Common myeloid progenitor, CD34-positive (primary cell): ENCODE measurements around the gene HDAC9.

Experiments
- CTCF ChIA-PET: fragments of 350-600 bp; sonication (Branson Sonifier 250); formaldehyde crosslinking; loops from one replicate; lab custom pipeline; 2021; ENCODE audit warnings: antibody characterized with exemption; lab: Charles Lee
- POLR2A ChIA-PET: fragments of 350-600 bp; sonication (Branson Sonifier 250); formaldehyde crosslinking; loops from one replicate; lab custom pipeline; 2021; ENCODE audit warnings: antibody characterized with exemption; lab: Charles Lee
- DNase-seq, 3 donors: peaks; one replicate each; pipeline versions ENCODE4 v3.0.0 to v3.0.0-alpha.2; 2013
- H3K27ac ChIP-seq, 2 experiments: 1 replicate in 1 of 2; 2 replicates in 1 of 2; pipeline ENCODE4 v1.7.0; 2013; ENCODE audit warnings: inconsistent platforms in 2 of 2, low read length in 2 of 2, mild to moderate bottlenecking in 2 of 2, low read depth in 1 of 2, moderate library complexity in 1 of 2; ENCODE audit not compliant: severe bottlenecking in 2 of 2, insufficient read depth in 1 of 2, poor library complexity in 1 of 2
- H3K27me3 ChIP-seq, 5 experiments: replicated peaks in 2 of 5; 1 replicate in 3 of 5; 2 replicates in 2 of 5; pipeline versions ENCODE4 v1.6.1 to v1.7.0; 2013; ENCODE audit warnings: low read length in 4 of 5, mild to moderate bottlenecking in 2 of 5, moderate library complexity in 2 of 5, inconsistent platforms in 1 of 5; ENCODE audit not compliant: insufficient read depth in 5 of 5, control insufficient read depth in 4 of 5
- H3K36me3 ChIP-seq, 4 experiments: 1 replicate in 2 of 4; 2 replicates in 2 of 4; pipeline versions ENCODE4 v1.6.1 to v1.7.0; 2013; ENCODE audit warnings: low read length in 3 of 4, control low read depth in 1 of 4, mild to moderate bottlenecking in 1 of 4; ENCODE audit not compliant: control insufficient read depth in 4 of 4, insufficient read depth in 4 of 4
- H3K4me1 ChIP-seq, 4 experiments: 1 replicate in 3 of 4; 2 replicates in 1 of 4; pipeline versions ENCODE4 v1.6.1 to v1.7.1; 2013; ENCODE audit warnings: low read length in 3 of 4, mild to moderate bottlenecking in 3 of 4, control low read depth in 1 of 4, inconsistent platforms in 1 of 4, moderate library complexity in 1 of 4; ENCODE audit not compliant: control insufficient read depth in 4 of 4, insufficient read depth in 4 of 4; ENCODE audit errors: control extremely low read depth in 1 of 4
- H3K4me3 ChIP-seq, 7 experiments: 1 replicate in 4 of 7; 2 replicates in 3 of 7; pipeline versions ENCODE4 v1.5.1 to v1.7.0; 2013; ENCODE audit warnings: mild to moderate bottlenecking in 7 of 7, low read length in 6 of 7, moderate library complexity in 6 of 7, inconsistent platforms in 2 of 7, low read depth in 2 of 7, control low read depth in 1 of 7; ENCODE audit not compliant: insufficient read depth in 4 of 7, control insufficient read depth in 1 of 7; ENCODE audit errors: extremely low read depth in 1 of 7
- H3K9me3 ChIP-seq, 5 experiments: 1 replicate in 4 of 5; 2 replicates in 1 of 5; pipeline versions ENCODE4 v1.6.1 to v1.7.1; 2013; ENCODE audit warnings: low read length in 4 of 5, mild to moderate bottlenecking in 2 of 5, inconsistent platforms in 1 of 5, low read depth in 1 of 5, moderate library complexity in 1 of 5; ENCODE audit not compliant: control insufficient read depth in 4 of 5, insufficient read depth in 2 of 5; ENCODE audit errors: control extremely low read depth in 1 of 5
- WGBS: methylation state at CpG from one replicate; pipeline ENCODE4 v1.1.5; 2013; ENCODE audit not compliant: insufficient coverage; 5-methylcytosine and 5-hydroxymethylcytosine counted together

HDAC9 gene

DNA sequence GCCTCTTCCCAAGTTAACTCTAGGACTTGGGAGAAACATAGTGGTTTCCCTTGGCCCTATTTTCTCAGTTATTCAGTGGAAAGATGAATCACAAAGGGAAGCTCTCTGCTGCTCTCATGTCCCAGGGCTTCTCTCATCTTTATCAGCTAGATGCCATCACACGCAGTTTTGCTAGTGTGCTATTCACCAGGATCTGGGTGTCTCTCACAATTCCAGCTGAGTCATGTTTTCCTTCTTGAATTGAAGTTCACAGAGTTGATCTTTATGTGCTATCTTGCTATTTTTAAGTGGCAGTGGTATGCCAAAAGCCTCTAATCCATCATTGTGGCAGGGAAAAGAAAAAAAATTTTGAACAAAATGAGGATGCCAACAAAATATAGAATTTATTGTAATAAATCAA is 520.6 kb downstream of the HDAC9 start:
- Histone ChIP-seq H3K27ac (no peak overlapping the region), H3K36me3 (no peaks in the 10 kb centered on the region), H3K4me3 (no peak overlapping the region), H3K4me1 (no peaks in the 10 kb centered on the region), H3K9me3 (peaks cover 0 to 6% (median 0%) of the 10 kb centered on the region in 5 experiments), H3K27me3 (no peaks in the 10 kb centered on the region)
- ChIA-PET POLR2A (no interaction called here), CTCF (interaction anchor here (0.5 kb wide), 1 partner anchor 157 kb away, joined by 3 read pairs; no protein-coding TSS in a partner anchor)
- WGBS, result 83% methylated on average over 1 of the region's 1 CpG
- DNase-seq, result no peak

DNA sequence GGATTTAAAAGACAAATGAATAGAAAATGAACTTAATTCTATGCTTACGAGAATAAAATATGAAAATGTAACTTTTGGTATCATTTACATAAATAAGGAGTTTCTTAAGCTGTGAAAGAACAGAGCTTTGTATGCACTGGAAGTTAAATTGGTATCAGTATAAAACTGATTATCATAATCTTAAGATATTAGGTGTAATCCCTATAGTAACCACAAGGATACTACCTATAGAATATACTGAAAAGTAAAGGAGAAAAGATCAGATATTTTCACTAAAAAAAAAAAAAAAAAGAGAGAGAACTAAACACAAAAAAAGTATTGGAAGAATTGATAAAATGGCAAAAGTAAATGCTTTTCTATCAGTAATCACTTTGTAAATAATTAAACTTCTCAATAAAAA is 521.8 kb downstream of the HDAC9 start:
- no peaks in the 10 kb centered on the region for H3K36me3 ChIP-seq
- H3K9me3 ChIP-seq, result peaks cover 0 to 6% (median 0%) of the 10 kb centered on the region in 5 experiments
- H3K4me1 ChIP-seq, result no peaks in the 10 kb centered on the region
- no peak for DNase-seq
- no CpG with 5 or more reads among the region's 1 CpG for WGBS
- no peaks in the 10 kb centered on the region for H3K27me3 ChIP-seq
- no peak overlapping the region for H3K27ac ChIP-seq
- POLR2A ChIA-PET, result no interaction called here
- H3K4me3 ChIP-seq, result no peak overlapping the region
- CTCF ChIA-PET, result no interaction called here

DNA sequence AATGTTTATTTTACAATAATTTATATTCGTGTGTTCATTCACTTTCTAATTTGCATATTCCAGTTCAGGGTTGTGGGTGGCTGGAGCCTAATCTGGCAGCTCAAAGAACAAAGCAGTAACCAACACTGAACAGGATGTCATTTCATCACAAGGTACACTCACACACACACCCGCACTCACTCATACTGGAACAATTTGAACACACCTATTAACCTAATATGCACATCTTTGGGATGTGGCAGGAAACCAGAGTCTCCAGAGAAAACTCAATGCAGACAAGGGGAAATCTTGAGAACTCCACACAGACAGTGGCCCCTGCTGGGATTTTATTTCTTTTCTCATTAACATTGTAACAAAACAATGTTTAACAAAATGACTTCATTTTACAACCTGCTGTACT is 524.5 kb downstream of the HDAC9 start:
- POLR2A ChIA-PET, result no interaction called here
- no peak overlapping the region for H3K27ac ChIP-seq
- no peaks in the 10 kb centered on the region for H3K36me3 ChIP-seq
- no peaks in the 10 kb centered on the region for H3K27me3 ChIP-seq
- H3K4me3 ChIP-seq, result no peak overlapping the region
- DNase-seq, result no peak
- CTCF ChIA-PET, result no interaction called here
- WGBS, result no CpG with 5 or more reads among the region's 2 CpGs
- peaks cover 0 to 6% (median 0%) of the 10 kb centered on the region in 5 experiments for H3K9me3 ChIP-seq
- no peaks in the 10 kb centered on the region for H3K4me1 ChIP-seq

DNA sequence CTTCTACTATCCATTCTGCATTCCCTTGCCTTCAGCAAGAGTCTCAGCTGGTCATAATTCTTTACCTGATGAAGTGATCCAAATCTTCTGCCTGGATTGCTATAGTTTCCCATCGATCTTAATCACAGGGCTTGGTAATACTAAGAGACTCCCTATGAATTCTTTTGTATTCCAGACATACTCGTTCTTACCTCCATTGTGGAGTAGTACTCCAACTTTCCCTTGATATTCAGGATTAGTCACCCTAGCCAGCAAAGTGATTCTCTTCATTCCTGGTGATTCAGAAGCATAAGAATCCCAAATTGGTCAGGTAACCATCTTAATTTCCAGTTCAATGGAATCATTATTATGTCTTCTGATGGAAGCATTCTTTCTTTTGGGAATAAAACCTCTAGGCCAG is 525.2 kb downstream of the HDAC9 start:
- Histone ChIP-seq H3K27me3 (no peaks in the 10 kb centered on the region), H3K9me3 (peaks cover 0 to 6% (median 0%) of the 10 kb centered on the region in 5 experiments), H3K4me1 (no peaks in the 10 kb centered on the region), H3K27ac (no peak overlapping the region), H3K4me3 (no peak overlapping the region), H3K36me3 (no peaks in the 10 kb centered on the region)
- 100% methylated on average over 2 of the region's 2 CpGs for WGBS
- no peak for DNase-seq
- CTCF ChIA-PET, result no interaction called here
- POLR2A ChIA-PET, result no interaction called here

DNA sequence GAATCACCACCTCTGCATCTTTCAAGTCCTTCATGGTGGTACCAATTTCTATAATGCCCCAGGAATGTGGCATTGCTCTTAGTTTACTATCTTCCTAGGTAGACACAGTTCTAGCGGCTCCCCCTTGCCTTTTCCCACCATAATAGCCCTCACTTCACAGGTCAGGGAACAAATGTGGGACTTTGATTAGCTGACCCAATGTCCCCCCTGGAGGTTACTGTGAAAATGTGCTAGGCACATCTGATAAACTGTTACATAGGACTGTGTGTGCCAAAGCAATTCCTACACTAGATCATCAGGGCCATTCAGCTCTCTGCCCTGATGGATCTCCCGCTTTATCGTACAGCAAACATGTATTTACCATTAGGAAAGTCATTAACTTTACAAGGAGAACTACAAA is 527.9 kb downstream of the HDAC9 start:
- H3K4me1 ChIP-seq, result no peaks in the 10 kb centered on the region
- H3K9me3 ChIP-seq, result no peaks in the 10 kb centered on the region
- H3K27me3 ChIP-seq, result no peaks in the 10 kb centered on the region
- H3K4me3 ChIP-seq, result no peak overlapping the region
- POLR2A ChIA-PET, result no interaction called here
- no peaks in the 10 kb centered on the region for H3K36me3 ChIP-seq
- H3K27ac ChIP-seq, result no peak overlapping the region
- DNase-seq, result no peak
- WGBS, result 94% methylated on average over 2 of the region's 3 CpGs
- CTCF ChIA-PET, result no interaction called here

DNA sequence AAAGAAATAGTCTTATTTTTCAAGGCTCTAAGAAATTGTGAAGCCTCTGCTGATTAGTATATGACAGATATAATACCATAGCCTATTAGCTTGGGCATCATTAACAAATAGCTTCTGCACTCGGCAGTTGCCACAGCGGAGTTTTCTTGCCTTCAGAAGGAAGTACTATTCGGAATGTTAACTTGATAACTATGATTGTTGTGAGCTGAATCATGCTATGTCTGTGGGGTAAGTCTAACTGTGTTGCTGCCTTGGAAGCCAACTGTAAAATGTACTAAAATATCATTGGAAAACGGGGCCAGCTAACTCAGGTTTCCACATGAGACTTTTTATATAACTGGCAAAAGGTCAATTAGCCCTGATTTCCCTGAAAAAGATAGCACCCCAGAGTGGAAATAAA is 528.7 kb downstream of the HDAC9 start:
- no peaks in the 10 kb centered on the region for H3K4me1 ChIP-seq
- DNase-seq, result no peak
- no peaks in the 10 kb centered on the region for H3K36me3 ChIP-seq
- ChIA-PET CTCF (no interaction called here), POLR2A (no interaction called here)
- H3K4me3 ChIP-seq, result no peak overlapping the region
- H3K9me3 ChIP-seq, result no peaks in the 10 kb centered on the region
- WGBS, result 76% methylated on average over 3 of the region's 4 CpGs
- no peak overlapping the region for H3K27ac ChIP-seq
- H3K27me3 ChIP-seq, result no peaks in the 10 kb centered on the region

DNA sequence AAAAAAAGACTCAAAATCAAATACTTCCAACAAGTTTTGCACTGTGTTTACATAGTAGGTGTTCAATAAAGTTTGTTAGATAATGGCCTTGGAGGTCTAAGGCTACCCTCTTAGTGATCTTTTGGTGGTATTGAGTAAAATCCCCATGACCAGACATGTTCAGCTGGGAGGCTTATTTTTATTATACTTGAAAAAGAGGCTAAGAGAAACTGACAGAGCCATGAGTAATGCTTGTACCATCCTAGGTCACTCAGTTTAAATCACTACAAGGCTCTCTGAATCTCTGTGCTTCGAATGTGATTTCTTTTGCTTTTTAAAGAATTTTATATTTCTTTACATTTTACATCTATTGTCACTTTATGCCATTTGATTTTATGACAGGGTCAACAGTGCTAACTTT is 531.3 kb downstream of the HDAC9 start:
- H3K36me3 ChIP-seq, result no peaks in the 10 kb centered on the region
- no CpG with 5 or more reads among the region's 1 CpG for WGBS
- DNase-seq, result no peak
- no peaks in the 10 kb centered on the region for H3K4me1 ChIP-seq
- no peak overlapping the region for H3K27ac ChIP-seq
- no peaks in the 10 kb centered on the region for H3K9me3 ChIP-seq
- H3K27me3 ChIP-seq, result no peaks in the 10 kb centered on the region
- POLR2A ChIA-PET, result no interaction called here
- no peak overlapping the region for H3K4me3 ChIP-seq
- CTCF ChIA-PET, result no interaction called here
